HepG2 (cell line): Measurements from ENCODE around the gene HDHD3. TPM values are rescaled to one million over a fixed set of nuclear protein-coding genes. Genes with fewer than 3 reads are reported as not detected.

Experiments used
- HDAC2 ChIP-seq: sonication (generic); formaldehyde crosslinking; IDR thresholded peaks from 2 replicates; pipeline ENCODE4 v1.4.0; 2020; ENCODE audit warnings: missing genetic modification reagents
- JUNB ChIP-seq: sonication (generic); formaldehyde crosslinking; IDR thresholded peaks from 2 replicates; pipeline ENCODE4 v1.8.0; 2022; ENCODE audit warnings: missing genetic modification reagents, mild to moderate bottlenecking, borderline replicate concordance
- MED8 ChIP-seq: sonication (generic); formaldehyde crosslinking; IDR thresholded peaks from 2 replicates; pipeline ENCODE4 v1.8.1; 2023; ENCODE audit warnings: mild to moderate bottlenecking, missing genetic modification reagents; ENCODE audit not compliant: insufficient replicate concordance
- MIER2 ChIP-seq: IDR thresholded peaks from 2 replicates; pipeline ENCODE4 v1.6.1; 2016; ENCODE audit warnings: missing biosample characterization, missing genetic modification reagents
- NFATC3 ChIP-seq: sonication (generic); formaldehyde crosslinking; IDR thresholded peaks from 2 replicates; pipeline ENCODE4 v1.5.1; 2020; ENCODE audit warnings: mild to moderate bottlenecking, missing genetic modification reagents
- NFIC ChIP-seq: IDR thresholded peaks from 2 replicates; pipeline ENCODE4 v1.6.1; 2012; ENCODE audit warnings: mild to moderate bottlenecking, low read length, inconsistent platforms
- NR0B2 ChIP-seq: sonication (generic); formaldehyde crosslinking; IDR thresholded peaks from 2 replicates; pipeline ENCODE4 v1.4.0; 2020; ENCODE audit warnings: mild to moderate bottlenecking, missing genetic modification reagents
- PLRG1 ChIP-seq: fragments of 450-650 bp; conservative IDR thresholded peaks from 2 replicates; pipeline ENCODE4 v1.6.1; 2016
- PTBP1 ChIP-seq: fragments of 200-400 bp; formaldehyde crosslinking; IDR thresholded peaks from 2 replicates; pipeline ENCODE4 v1.6.1; 2018; ENCODE audit warnings: low read length, low read depth; ENCODE audit not compliant: poor library complexity, severe bottlenecking
- RAD21 ChIP-seq: fragments of 450-650 bp; formaldehyde crosslinking; IDR thresholded peaks from 2 replicates; pipeline ENCODE4 v1.5.0; 2020; ENCODE audit warnings: mild to moderate bottlenecking
- RCOR2 ChIP-seq: IDR thresholded peaks from 2 replicates; pipeline ENCODE4 v1.6.1; 2016; ENCODE audit warnings: missing biosample characterization, missing genetic modification reagents
- RELA ChIP-seq: sonication (generic); formaldehyde crosslinking; IDR thresholded peaks from 2 replicates; pipeline ENCODE4 v1.4.0; 2020; ENCODE audit warnings: missing genetic modification reagents
- SETDB1 ChIP-seq: sonication (generic); formaldehyde crosslinking; IDR thresholded peaks from 2 replicates; pipeline ENCODE4 v1.5.1; 2020; ENCODE audit warnings: missing genetic modification reagents, mild to moderate bottlenecking, borderline replicate concordance
- THAP8 ChIP-seq: sonication (generic); formaldehyde crosslinking; IDR thresholded peaks from 2 replicates; pipeline ENCODE4 v1.5.1; 2020; ENCODE audit warnings: missing genetic modification reagents, mild to moderate bottlenecking, borderline replicate concordance
- ZBTB42 ChIP-seq: sonication (generic); formaldehyde crosslinking; IDR thresholded peaks from 2 replicates; pipeline ENCODE4 v1.5.0; 2020; ENCODE audit warnings: mild to moderate bottlenecking, missing genetic modification reagents
- ZNF101 ChIP-seq: sonication (generic); formaldehyde crosslinking; IDR thresholded peaks from 2 replicates; pipeline ENCODE4 v1.4.0; 2020; ENCODE audit warnings: mild to moderate bottlenecking, low read depth, missing genetic modification reagents, borderline replicate concordance
- ZNF230 ChIP-seq: sonication (generic); formaldehyde crosslinking; IDR thresholded peaks from 2 replicates; pipeline ENCODE4 v1.4.0; 2020; ENCODE audit warnings: mild to moderate bottlenecking, missing genetic modification reagents
- ZNF549 ChIP-seq: sonication (generic); formaldehyde crosslinking; IDR thresholded peaks from 2 replicates; pipeline ENCODE4 v1.5.0; 2020; ENCODE audit warnings: missing genetic modification reagents
- ZNF556 ChIP-seq: sonication (generic); formaldehyde crosslinking; IDR thresholded peaks from 2 replicates; pipeline ENCODE4 v1.4.0; 2020; ENCODE audit warnings: mild to moderate bottlenecking, missing genetic modification reagents, borderline replicate concordance
- ZNF562 ChIP-seq: sonication (generic); formaldehyde crosslinking; IDR thresholded peaks from 2 replicates; pipeline ENCODE4 v1.8.0; 2022; ENCODE audit warnings: missing genetic modification reagents, borderline replicate concordance
- ZNF670 ChIP-seq: sonication (generic); formaldehyde crosslinking; IDR thresholded peaks from 2 replicates; pipeline ENCODE4 v1.8.0; 2022; ENCODE audit warnings: mild to moderate bottlenecking, missing genetic modification reagents, borderline replicate concordance
- ZNF841 ChIP-seq: sonication (generic); formaldehyde crosslinking; IDR thresholded peaks from 2 replicates; pipeline ENCODE4 v1.8.1; 2023; ENCODE audit warnings: missing genetic modification reagents, borderline replicate concordance
- polyA plus RNA-seq, 8 experiments: library from polyadenylated mRNA; depleted of rRNA in 3 of 8; stranded (reverse) in 7 of 8; unstranded in 1 of 8; fragments of >200 nt; fragmentation: Illumina TruSeq in 4 of 8; extraction: Trizol in 4 of 8; gene quantifications; 2 replicates each; pipeline versions ENCODE4 v1.2.1 to v1.2.3, GENCODE V29; 2011 to 2016; ENCODE audit warnings: low read depth in 4 of 8, missing spikeins in 1 of 8, mixed read lengths in 1 of 8; ENCODE audit not compliant: insufficient read depth in 1 of 8
- total RNA-seq, 5 experiments: library from RNA; depleted of rRNA; stranded (reverse); fragments of >200 nt; fragmentation: Illumina TruSeq; extraction: Trizol; gene quantifications; 2 replicates each; pipeline ENCODE4 v1.2.3, GENCODE V29; 2016; ENCODE audit warnings: low read depth in 1 of 5
- TF ChIP-seq, protein P1 (sequence below): IDR thresholded peaks from 2 replicates; pipeline ENCODE4 v1.6.1; 2016; ENCODE audit warnings: low read depth, missing genetic modification reagents, missing compliant biosample characterization
- TF ChIP-seq, protein P2 (sequence below): sonication (generic); formaldehyde crosslinking; IDR thresholded peaks from 2 replicates; pipeline ENCODE4 v1.4.0; 2020; ENCODE audit warnings: low read depth, mild to moderate bottlenecking, missing genetic modification reagents

Gene HDHD3
- total and polyA plus RNA-seq, 2 of the 13 experiments (the other 11 are each of a cell fraction or from before 2014, with no cell fraction given), result 23.1 to 38.5 TPM

GRCh38 chr9:113369855-113370140 lies 7.0 kb downstream of the HDHD3 start (continued):
- TF ChIP-seq SETDB1 (CRISPR knock-in tag) (no peak), ZNF556 (CRISPR knock-in tag) (peak; percentile 40; the same call in 1 of the 2 replicates), NFATC3 (CRISPR knock-in tag) (no peak), MIER2 (no peak), ZNF549 (no peak), THAP8 (CRISPR knock-in tag) (no peak), MED8 (CRISPR knock-in tag) (no peak), JUNB (CRISPR knock-in tag) (no peak), RELA (CRISPR knock-in tag) (no peak), HDAC2 (CRISPR knock-in tag) (no peak), ZBTB42 (CRISPR knock-in tag) (no peak), RAD21 (CRISPR knock-in tag) (no peak), ZNF841 (CRISPR knock-in tag) (no peak), ZNF670 (CRISPR knock-in tag) (no peak), NFIC (no peak), NR0B2 (CRISPR knock-in tag) (no peak), ZNF230 (CRISPR knock-in tag) (no peak), RCOR2 (CRISPR knock-in tag) (no peak), PTBP1 (no peak), PLRG1 (no peak), ZNF562 (CRISPR knock-in tag) (no peak), ZNF101 (CRISPR knock-in tag) (no peak)
- TF ChIP-seq, protein P1, sequence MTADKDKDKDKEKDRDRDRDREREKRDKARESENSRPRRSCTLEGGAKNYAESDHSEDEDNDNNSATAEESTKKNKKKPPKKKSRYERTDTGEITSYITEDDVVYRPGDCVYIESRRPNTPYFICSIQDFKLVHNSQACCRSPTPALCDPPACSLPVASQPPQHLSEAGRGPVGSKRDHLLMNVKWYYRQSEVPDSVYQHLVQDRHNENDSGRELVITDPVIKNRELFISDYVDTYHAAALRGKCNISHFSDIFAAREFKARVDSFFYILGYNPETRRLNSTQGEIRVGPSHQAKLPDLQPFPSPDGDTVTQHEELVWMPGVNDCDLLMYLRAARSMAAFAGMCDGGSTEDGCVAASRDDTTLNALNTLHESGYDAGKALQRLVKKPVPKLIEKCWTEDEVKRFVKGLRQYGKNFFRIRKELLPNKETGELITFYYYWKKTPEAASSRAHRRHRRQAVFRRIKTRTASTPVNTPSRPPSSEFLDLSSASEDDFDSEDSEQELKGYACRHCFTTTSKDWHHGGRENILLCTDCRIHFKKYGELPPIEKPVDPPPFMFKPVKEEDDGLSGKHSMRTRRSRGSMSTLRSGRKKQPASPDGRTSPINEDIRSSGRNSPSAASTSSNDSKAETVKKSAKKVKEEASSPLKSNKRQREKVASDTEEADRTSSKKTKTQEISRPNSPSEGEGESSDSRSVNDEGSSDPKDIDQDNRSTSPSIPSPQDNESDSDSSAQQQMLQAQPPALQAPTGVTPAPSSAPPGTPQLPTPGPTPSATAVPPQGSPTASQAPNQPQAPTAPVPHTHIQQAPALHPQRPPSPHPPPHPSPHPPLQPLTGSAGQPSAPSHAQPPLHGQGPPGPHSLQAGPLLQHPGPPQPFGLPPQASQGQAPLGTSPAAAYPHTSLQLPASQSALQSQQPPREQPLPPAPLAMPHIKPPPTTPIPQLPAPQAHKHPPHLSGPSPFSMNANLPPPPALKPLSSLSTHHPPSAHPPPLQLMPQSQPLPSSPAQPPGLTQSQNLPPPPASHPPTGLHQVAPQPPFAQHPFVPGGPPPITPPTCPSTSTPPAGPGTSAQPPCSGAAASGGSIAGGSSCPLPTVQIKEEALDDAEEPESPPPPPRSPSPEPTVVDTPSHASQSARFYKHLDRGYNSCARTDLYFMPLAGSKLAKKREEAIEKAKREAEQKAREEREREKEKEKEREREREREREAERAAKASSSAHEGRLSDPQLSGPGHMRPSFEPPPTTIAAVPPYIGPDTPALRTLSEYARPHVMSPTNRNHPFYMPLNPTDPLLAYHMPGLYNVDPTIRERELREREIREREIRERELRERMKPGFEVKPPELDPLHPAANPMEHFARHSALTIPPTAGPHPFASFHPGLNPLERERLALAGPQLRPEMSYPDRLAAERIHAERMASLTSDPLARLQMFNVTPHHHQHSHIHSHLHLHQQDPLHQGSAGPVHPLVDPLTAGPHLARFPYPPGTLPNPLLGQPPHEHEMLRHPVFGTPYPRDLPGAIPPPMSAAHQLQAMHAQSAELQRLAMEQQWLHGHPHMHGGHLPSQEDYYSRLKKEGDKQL (CRISPR knock-in tag), result no peak
- TF ChIP-seq, protein P2, sequence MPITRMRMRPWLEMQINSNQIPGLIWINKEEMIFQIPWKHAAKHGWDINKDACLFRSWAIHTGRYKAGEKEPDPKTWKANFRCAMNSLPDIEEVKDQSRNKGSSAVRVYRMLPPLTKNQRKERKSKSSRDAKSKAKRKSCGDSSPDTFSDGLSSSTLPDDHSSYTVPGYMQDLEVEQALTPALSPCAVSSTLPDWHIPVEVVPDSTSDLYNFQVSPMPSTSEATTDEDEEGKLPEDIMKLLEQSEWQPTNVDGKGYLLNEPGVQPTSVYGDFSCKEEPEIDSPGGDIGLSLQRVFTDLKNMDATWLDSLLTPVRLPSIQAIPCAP (CRISPR knock-in tag), result no peak
